Uterus (tissue), 4 donors: ENCODE results near the gene MYZAP. TPM values are rescaled to one million over a fixed set of nuclear protein-coding genes. Genes with fewer than 3 reads are reported as not detected.

ENCODE experiments used
- DNase-seq, 2 donors: peaks; one replicate each; pipeline ENCODE4 v3.0.0-alpha.2; 2019 to 2020
- H3K27ac ChIP-seq, 2 donors: fragments of 200-600 bp; sonication (generic); 1 replicate in 1 of 2; 2 replicates in 1 of 2; pipeline ENCODE4 v1.5.1; 2016 to 2018
- H3K27me3 ChIP-seq, 2 donors: fragments of 200-600 bp; sonication (generic); one replicate each; pipeline ENCODE4 v1.5.1; 2018 to 2019; ENCODE audit warnings: control low read depth in 1 of 2
- H3K36me3 ChIP-seq, 2 donors: fragments of 200-600 bp; sonication (generic); one replicate each; pipeline ENCODE4 v1.5.1; 2019; ENCODE audit warnings: control low read depth in 1 of 2
- H3K4me1 ChIP-seq, 2 donors: fragments of 200-600 bp; sonication (generic); one replicate each; pipeline ENCODE4 v1.5.1; 2018 to 2019; ENCODE audit warnings: control low read depth in 1 of 2
- H3K4me3 ChIP-seq, 2 donors: fragments of 200-600 bp; sonication (generic); 1 replicate in 1 of 2; 2 replicates in 1 of 2; pipeline ENCODE4 v1.5.1; 2018 to 2019; ENCODE audit warnings: mild to moderate bottlenecking in 1 of 2
- H3K9me3 ChIP-seq, 2 donors: fragments of 200-600 bp; sonication (generic); one replicate each; pipeline ENCODE4 v1.5.1; 2019; ENCODE audit warnings: control low read depth in 1 of 2
- CTCF ChIP-seq, 4 experiments: fragments of 200-600 bp in 2 of 4; fragments of 450-650 bp in 2 of 4; sonication (generic) in 2 of 4; IDR thresholded peaks; one replicate each; pipeline ENCODE4 v1.5.1; 2016 to 2019; ENCODE audit warnings: antibody characterized with exemption in 4 of 4, mild to moderate bottlenecking in 2 of 4, moderate library complexity in 1 of 4
- POLR2A ChIP-seq, 2 donors: fragments of 450-650 bp; IDR thresholded peaks; one replicate each; pipeline ENCODE4 v1.6.1; 2016; ENCODE audit warnings: antibody characterized with exemption in 2 of 2, mild to moderate bottlenecking in 1 of 2, moderate library complexity in 1 of 2
- intact Hi-C: fragments of 100-400 bp; cut with DNase I; formaldehyde crosslinking; loops from one replicate; pipeline ENCODE4 v1.15.1; 2023; ENCODE audit warnings: low total_unique reads
- total RNA-seq, 4 donors: library from RNA; depleted of rRNA in 3 of 4; stranded (reverse); fragments of >200 nt in 3 of 4; gene quantifications; one replicate each; pipeline versions ENCODE4 v1.1.0 to v1.2.4, GENCODE V29; 2014 to 2023
- donor health status: DM: yes; HTN: yes; CAD: no.

MYZAP gene
- total RNA-seq, result 10 to 100 TPM in 3 of 4 donors, 1 to 10 TPM in 1; 7.7 to 22.5 (median 18.2) TPM

- peak within 1 kb of the TSS; percentile 85 to 90 for H3K27ac ChIP-seq
- H3K4me3 ChIP-seq, result peak within 1 kb of the TSS; percentile 44 to 68
- intact Hi-C loops, result no loop called here
- H3K9me3 ChIP-seq, result no peaks in the 10 kb centered on the region
- DNase-seq, result peak; percentile 38 to 64
- peaks cover 5 to 12% of the 10 kb centered on the region in 2 donors for H3K4me1 ChIP-seq
- TF ChIP-seq CTCF (IDR thresholded peaks at IDR 0.05), result no peak
- peak; percentile 28 to 45 for TF ChIP-seq POLR2A (IDR thresholded peaks at IDR 0.05)
- no peaks in the 10 kb centered on the region for H3K27me3 ChIP-seq
- no peaks in the 10 kb centered on the region for H3K36me3 ChIP-seq
Observed at GRCh38 chr15:57591822-57592367, at the start of gene MYZAP. MYZAP (plus strand) TSS chr15:57591904; CDS start chr15:57592035, 131 bp downstream.

GRCh38 chr15:57542505-57542817 is 49.2 kb upstream of the MYZAP start:
- Histone ChIP-seq H3K9me3 (no peaks in the 10 kb centered on the region), H3K27me3 (no peaks in the 10 kb centered on the region), H3K4me1 (peaks cover 0 to 5% of the 10 kb centered on the region in 2 donors), H3K36me3 (no peaks in the 10 kb centered on the region), H3K4me3 (no peak overlapping the region), H3K27ac (no peak overlapping the region)
- no peak for TF ChIP-seq POLR2A (IDR thresholded peaks at IDR 0.05)
- no peak for TF ChIP-seq CTCF (IDR thresholded peaks at IDR 0.05)
- DNase-seq, result no peak
- intact Hi-C loops, result no loop called here

GRCh38 chr15:57544848-57545480 is 46.7 kb upstream of the MYZAP start:
- peaks cover 0 to 5% of the 10 kb centered on the region in 2 donors for H3K4me1 ChIP-seq
- no peaks in the 10 kb centered on the region for H3K36me3 ChIP-seq
- H3K27me3 ChIP-seq, result no peaks in the 10 kb centered on the region
- no peak for DNase-seq
- no peak for TF ChIP-seq CTCF (IDR thresholded peaks at IDR 0.05)
- no peak for TF ChIP-seq POLR2A (IDR thresholded peaks at IDR 0.05)
- intact Hi-C loops, result no loop called here
- no peak overlapping the region for H3K4me3 ChIP-seq
- no peak overlapping the region for H3K27ac ChIP-seq
- no peaks in the 10 kb centered on the region for H3K9me3 ChIP-seq

GRCh38 chr15:57545995-57546394 is 45.7 kb upstream of the MYZAP start:
- intact Hi-C loops, result no loop called here
- Histone ChIP-seq H3K27me3 (no peaks in the 10 kb centered on the region), H3K27ac (no peak overlapping the region), H3K4me3 (no peak overlapping the region), H3K4me1 (peaks cover 0 to 5% of the 10 kb centered on the region in 2 donors), H3K9me3 (no peaks in the 10 kb centered on the region), H3K36me3 (no peaks in the 10 kb centered on the region)
- TF ChIP-seq CTCF (IDR thresholded peaks at IDR 0.05), result no peak
- no peak for TF ChIP-seq POLR2A (IDR thresholded peaks at IDR 0.05)
- no peak for DNase-seq

- intact Hi-C loops, result no loop called here
- Histone ChIP-seq H3K36me3 (no peaks in the 10 kb centered on the region), H3K9me3 (no peaks in the 10 kb centered on the region), H3K4me1 (peaks cover 0 to 1% of the 10 kb centered on the region in 2 donors), H3K27me3 (no peaks in the 10 kb centered on the region), H3K4me3 (no peak overlapping the region), H3K27ac (no peak overlapping the region)
- no peak for DNase-seq
- no peak for TF ChIP-seq POLR2A (IDR thresholded peaks at IDR 0.05)
- TF ChIP-seq CTCF (IDR thresholded peaks at IDR 0.05), result no peak
Observed at GRCh38 chr15:57547243-57547755, 44.4 kb upstream of the MYZAP start.
